OCI-LY7 (cell line): Measurements from ENCODE around the gene SH3BP5L.

Source experiments
- EZH2phosphoT487 ChIP-seq: fragments of 200-600 bp; sonication (generic); IDR thresholded peaks from 2 replicates; pipeline ENCODE4 v1.6.1; 2018; ENCODE audit warnings: low read depth, borderline replicate concordance, mild to moderate bottlenecking, mixed run types, antibody characterized with exemption, low read length, moderate library complexity, mixed read lengths
- TF ChIP-seq, protein P1 (sequence below): fragments of 200-600 bp; sonication (generic); conservative IDR thresholded peaks from 2 replicates; pipeline ENCODE4 v1.5.1; 2014; ENCODE audit warnings: mild to moderate bottlenecking, antibody characterized with exemption, low read length, moderate library complexity, mixed read lengths

DNA sequence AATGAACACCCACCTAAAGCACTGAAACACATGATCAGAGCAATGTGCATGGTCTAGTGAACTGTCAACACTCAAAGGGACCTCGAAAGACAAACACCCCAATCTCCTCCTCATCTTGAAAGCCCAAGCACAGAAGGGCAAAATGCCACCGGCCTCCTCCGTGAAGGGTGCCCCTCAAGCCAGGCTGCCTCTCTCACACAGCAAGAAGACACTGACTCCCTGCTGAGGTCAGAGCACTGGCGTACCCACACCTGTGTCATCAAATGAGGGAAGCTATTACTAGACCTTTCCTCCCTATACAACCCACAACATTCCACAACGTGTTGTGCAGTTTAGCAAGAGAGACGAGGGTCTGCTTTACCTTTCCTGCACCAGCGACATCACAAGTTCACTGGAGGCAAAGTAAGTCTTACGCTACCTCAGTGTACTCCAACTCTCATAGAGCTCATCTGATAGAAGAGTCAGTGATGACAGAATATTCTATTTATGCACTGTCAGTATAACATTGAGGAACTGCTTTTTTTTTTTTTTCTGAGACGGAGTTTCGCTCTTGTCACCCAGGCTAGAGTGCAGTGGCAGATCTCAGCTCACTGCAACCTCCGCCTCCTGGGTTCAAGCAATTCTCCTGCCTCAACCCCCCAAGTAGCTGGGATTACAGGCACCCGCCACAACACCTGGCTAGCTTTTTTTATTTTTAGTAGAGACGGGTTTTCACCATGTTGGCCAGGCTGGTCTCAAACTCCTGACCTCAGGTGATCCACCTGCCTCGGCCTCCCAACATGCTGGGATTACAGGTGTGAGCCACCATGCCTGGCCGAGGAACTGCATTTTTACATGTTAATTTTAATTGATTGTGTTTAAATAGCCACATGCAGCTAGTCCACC, 3.3 kb downstream of the SH3BP5L start:
- TF ChIP-seq, protein P1, sequence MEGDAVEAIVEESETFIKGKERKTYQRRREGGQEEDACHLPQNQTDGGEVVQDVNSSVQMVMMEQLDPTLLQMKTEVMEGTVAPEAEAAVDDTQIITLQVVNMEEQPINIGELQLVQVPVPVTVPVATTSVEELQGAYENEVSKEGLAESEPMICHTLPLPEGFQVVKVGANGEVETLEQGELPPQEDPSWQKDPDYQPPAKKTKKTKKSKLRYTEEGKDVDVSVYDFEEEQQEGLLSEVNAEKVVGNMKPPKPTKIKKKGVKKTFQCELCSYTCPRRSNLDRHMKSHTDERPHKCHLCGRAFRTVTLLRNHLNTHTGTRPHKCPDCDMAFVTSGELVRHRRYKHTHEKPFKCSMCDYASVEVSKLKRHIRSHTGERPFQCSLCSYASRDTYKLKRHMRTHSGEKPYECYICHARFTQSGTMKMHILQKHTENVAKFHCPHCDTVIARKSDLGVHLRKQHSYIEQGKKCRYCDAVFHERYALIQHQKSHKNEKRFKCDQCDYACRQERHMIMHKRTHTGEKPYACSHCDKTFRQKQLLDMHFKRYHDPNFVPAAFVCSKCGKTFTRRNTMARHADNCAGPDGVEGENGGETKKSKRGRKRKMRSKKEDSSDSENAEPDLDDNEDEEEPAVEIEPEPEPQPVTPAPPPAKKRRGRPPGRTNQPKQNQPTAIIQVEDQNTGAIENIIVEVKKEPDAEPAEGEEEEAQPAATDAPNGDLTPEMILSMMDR, result no peak
- no peak for TF ChIP-seq EZH2phosphoT487
